IMR-90 (cell line): ENCODE data around the gene STXBP4. TPM values are rescaled to one million over a fixed set of nuclear protein-coding genes. Genes with fewer than 3 reads are reported as not detected.

Experiments used
- ATAC-seq: fragments of 200-7000 bp; cut with Tn5 transposase; 2 replicates; pipeline ENCODE4 v1.9.1; 2020; ENCODE audit warnings: low read depth, mild to moderate bottlenecking, moderate library complexity
- BruUV-seq: library from RNA; stranded (reverse); fragments of 400-500 nt; replicated peaks from 2 replicates; lab custom pipeline; 2021; lab: Mats Ljungman, UMichigan
- CTCF ChIA-PET: fragments of 300-600 bp; formaldehyde crosslinking; extraction: SDS; loops from one replicate; lab custom pipeline; 2021; ENCODE audit warnings: antibody characterized with exemption; lab: Yijun Ruan, JAX
- POLR2A ChIA-PET: fragments of 300-600 bp; sonication (Branson Sonifier 250); formaldehyde crosslinking; loops from one replicate; lab custom pipeline; 2022; ENCODE audit warnings: antibody characterized with exemption; ENCODE audit not compliant: unreplicated experiment; lab: Charles Lee
- DNase-seq: peaks from one replicate; pipeline ENCODE4 v3.0.0; 2013
- H2AFZ ChIP-seq: replicated peaks from 2 replicates; pipeline ENCODE3; 2013; ENCODE audit warnings: low read length, mild to moderate bottlenecking; ENCODE audit not compliant: poor library complexity
- H2AK5ac ChIP-seq: 2 replicates; pipeline ENCODE4 v1.6.1; 2013; ENCODE audit warnings: low read depth, low read length, inconsistent platforms
- H2AK9ac ChIP-seq: replicated peaks from 2 replicates; pipeline ENCODE3; 2013; ENCODE audit warnings: mild to moderate bottlenecking, low read depth, low read length, moderate library complexity; ENCODE audit not compliant: poor library complexity
- H2BK120ac ChIP-seq: 2 replicates; pipeline ENCODE4 v1.6.1; 2013; ENCODE audit warnings: low read depth, low read length, inconsistent platforms
- H2BK15ac ChIP-seq: 3 replicates; pipeline ENCODE4 v1.6.1; 2013; ENCODE audit warnings: low read depth, low read length, inconsistent platforms
- H2BK20ac ChIP-seq: 2 replicates; pipeline ENCODE4 v1.6.1; 2013; ENCODE audit warnings: low read depth, mild to moderate bottlenecking, inconsistent platforms, low read length, moderate library complexity
- H2BK5ac ChIP-seq: 2 replicates; pipeline ENCODE4 v1.6.1; 2013; ENCODE audit warnings: mild to moderate bottlenecking, low read depth, low read length, inconsistent platforms; ENCODE audit not compliant: poor library complexity, severe bottlenecking
- H3K14ac ChIP-seq: replicated peaks from 2 replicates; pipeline ENCODE4 v1.6.1; 2013; ENCODE audit warnings: low read depth, low read length, inconsistent platforms
- H3K18ac ChIP-seq: 2 replicates; pipeline ENCODE4 v1.6.1; 2013; ENCODE audit warnings: low read depth, low read length, control low read depth
- H3K23ac ChIP-seq: 2 replicates; pipeline ENCODE4 v1.6.1; 2013; ENCODE audit warnings: low read depth, low read length, inconsistent platforms
- H3K27ac ChIP-seq: 2 replicates; pipeline ENCODE4 v1.5.1; 2013; ENCODE audit warnings: mild to moderate bottlenecking, control low read depth, low read length; ENCODE audit not compliant: insufficient read depth
- H3K27me3 ChIP-seq: 2 replicates; pipeline ENCODE4 v1.6.1; 2013; ENCODE audit warnings: low read length; ENCODE audit not compliant: control insufficient read depth, insufficient read depth
- H3K36me3 ChIP-seq: 2 replicates; pipeline ENCODE4 v1.6.1; 2013; ENCODE audit warnings: low read length, mixed read lengths; ENCODE audit not compliant: control insufficient read depth, insufficient read depth
- H3K4ac ChIP-seq: 2 replicates; pipeline ENCODE4 v1.6.1; 2013; ENCODE audit warnings: low read depth, low read length, inconsistent platforms
- H3K4me1 ChIP-seq: 2 replicates; pipeline ENCODE4 v1.6.1; 2013; ENCODE audit warnings: low read length, mixed read lengths; ENCODE audit not compliant: control insufficient read depth, insufficient read depth
- H3K4me2 ChIP-seq: 2 replicates; pipeline ENCODE4 v1.6.1; 2013; ENCODE audit warnings: low read depth, mild to moderate bottlenecking, control low read depth, low read length, moderate library complexity
- H3K4me3 ChIP-seq: 2 replicates; pipeline ENCODE4 v1.5.1; 2013; ENCODE audit warnings: low read depth, mild to moderate bottlenecking, control low read depth, low read length, moderate library complexity; ENCODE audit not compliant: insufficient read depth
- H3K56ac ChIP-seq: 2 replicates; pipeline ENCODE4 v1.6.1; 2013; ENCODE audit warnings: low read length, inconsistent platforms; ENCODE audit not compliant: insufficient read depth; ENCODE audit errors: extremely low read depth
- H3K79me1 ChIP-seq, 2 experiments: 2 replicates each; pipeline ENCODE4 v1.6.1; 2013; ENCODE audit warnings: low read length in 2 of 2, inconsistent platforms in 1 of 2, low read depth in 1 of 2
- H3K9ac ChIP-seq: 2 replicates; pipeline ENCODE4 v1.6.1; 2013; ENCODE audit warnings: low read depth, low read length, control low read depth
- H3K9me1 ChIP-seq: 2 replicates; pipeline ENCODE4 v1.6.1; 2013; ENCODE audit warnings: low read length, inconsistent platforms; ENCODE audit not compliant: insufficient read depth
- H3K9me3 ChIP-seq: 2 replicates; pipeline ENCODE4 v1.6.1; 2013; ENCODE audit warnings: low read length; ENCODE audit not compliant: control insufficient read depth, insufficient read depth
- H4K20me1 ChIP-seq: 2 replicates; pipeline ENCODE4 v1.6.1; 2013; ENCODE audit warnings: low read length, inconsistent platforms; ENCODE audit not compliant: insufficient read depth
- H4K5ac ChIP-seq: 2 replicates; pipeline ENCODE4 v1.6.1; 2013; ENCODE audit warnings: mild to moderate bottlenecking, low read depth, low read length, control low read depth
- H4K8ac ChIP-seq, 2 experiments: 2 replicates each; pipeline ENCODE4 v1.6.1; 2013; ENCODE audit warnings: low read depth in 2 of 2, low read length in 2 of 2, control low read depth in 1 of 2, inconsistent platforms in 1 of 2
- H4K91ac ChIP-seq: 2 replicates; pipeline ENCODE4 v1.6.1; 2013; ENCODE audit warnings: low read depth, low read length, inconsistent platforms; ENCODE audit not compliant: insufficient read depth
- BHLHE40 ChIP-seq: fragments of 150-350 bp; IDR thresholded peaks from 2 replicates; pipeline ENCODE4 v1.6.1; 2016; ENCODE audit warnings: mild to moderate bottlenecking, low read depth, low read length
- CEBPB ChIP-seq: IDR thresholded peaks from 2 replicates; pipeline ENCODE4 v1.6.1; 2012; ENCODE audit warnings: low read depth, low read length, improper control_type of control experiment
- CHD1 ChIP-seq: IDR thresholded peaks from 2 replicates; pipeline ENCODE4 v1.6.1; 2012; ENCODE audit warnings: low read depth, low read length, improper control_type of control experiment
- ELK1 ChIP-seq: fragments of 150-350 bp; IDR thresholded peaks from 2 replicates; pipeline ENCODE4 v1.6.1; 2016; ENCODE audit warnings: low read depth, mild to moderate bottlenecking, low read length, moderate library complexity, borderline replicate concordance
- MAZ ChIP-seq: IDR thresholded peaks from 2 replicates; pipeline ENCODE4 v1.6.1; 2012; ENCODE audit warnings: low read depth, mild to moderate bottlenecking, low read length, improper control_type of control experiment, moderate library complexity, borderline replicate concordance
- NFE2L2 ChIP-seq: fragments of 150-350 bp; IDR thresholded peaks from 2 replicates; pipeline ENCODE4 v1.6.1; 2016; ENCODE audit warnings: low read depth, mild to moderate bottlenecking, low read length
- WGBS, 2 experiments: methylation state at CpG; one replicate each; pipeline versions ENCODE4 v1.1.5 to v1.1.7; 2013; ENCODE audit warnings: missing lambda C conversion rate in 2 of 2; ENCODE audit not compliant: insufficient read length in 1 of 2; ENCODE audit errors: extremely low coverage in 2 of 2; 5-methylcytosine and 5-hydroxymethylcytosine counted together
- dilution Hi-C: fragments of 300-500 bp; cut with HindIII; formaldehyde crosslinking; loops from one replicate; pipeline ENCODE4 v1.14.3; 2018; ENCODE audit warnings: low sequenced_read_pairs; ENCODE audit not compliant: unreplicated experiment
- in situ Hi-C: fragments of 300-500 bp; cut with MboI; formaldehyde crosslinking; loops from 3 replicates; pipeline ENCODE4 v1.14.3; 2019; ENCODE audit warnings: low sequenced_read_pairs, inconsistent platforms, mixed read lengths
- intact Hi-C: fragments of 100-400 bp; cut with micrococcal nuclease; formaldehyde crosslinking; loops from 2 replicates; pipeline ENCODE4 v1.10.0; 2022
- polyA plus RNA-seq, 3 experiments: library from polyadenylated mRNA; depleted of rRNA; stranded (reverse); fragments of >200 nt; gene quantifications; 2 replicates each; pipeline ENCODE4 v1.2.3, GENCODE V29; 2012; ENCODE audit warnings: low replicate concordance in 1 of 3
- total RNA-seq: library from RNA; depleted of rRNA; stranded (reverse); fragments of >200 nt; gene quantifications from 2 replicates; pipeline ENCODE4 v1.2.3, GENCODE V29; 2012

STXBP4 gene
- total and polyA plus RNA-seq, 2 of the 4 experiments (the other 2 are of a cell fraction), result 4.1 to 20.4 TPM

- Histone ChIP-seq H3K4me1 (peaks cover 8% of the 10 kb centered on the region), H2BK120ac (no peak overlapping the region), H2BK20ac (no peak overlapping the region), H2BK5ac (no peak overlapping the region), H3K9me1 (peaks cover 5% of the 10 kb centered on the region; the same call in 1 of the 2 replicates), H2AFZ (no peak overlapping the region), H3K4ac (no peak overlapping the region), H2AK5ac (no peak overlapping the region), H3K4me2 (no peak overlapping the region), H3K14ac (no peak overlapping the region), H4K8ac (no peak overlapping the region), H3K79me1 (no peaks in the 10 kb centered on the region; a peak in 1 of 4 replicates), H2BK15ac (no peak overlapping the region), H3K27me3 (peaks cover 4% of the 10 kb centered on the region; the same call in 1 of the 2 replicates), H3K23ac (no peak overlapping the region), H3K9me3 (no peaks in the 10 kb centered on the region), H3K4me3 (no peak overlapping the region), H3K36me3 (peaks cover 12% of the 10 kb centered on the region), H3K27ac (no peak overlapping the region), H4K5ac (no peak overlapping the region), H3K9ac (no peak overlapping the region), H4K91ac (no peak overlapping the region), H2AK9ac (no peak overlapping the region), H4K20me1 (peaks cover 4% of the 10 kb centered on the region; the same call in 1 of the 2 replicates), H3K56ac (no peak overlapping the region), H3K18ac (no peak overlapping the region)
- intact Hi-C loops (no loop called here), dilution Hi-C loops (no loop called here), in situ Hi-C loops (no loop called here)
- ChIA-PET CTCF (no interaction called here), POLR2A (no interaction called here)
- DNase-seq, result no peak
- ATAC-seq, result no peak
- no CpG with 5 or more reads among the region's 2 CpGs for WGBS, 2 experiments
- BruUV-seq, result no TSS peak
- TF ChIP-seq BHLHE40 (no peak), MAZ (no peak), ELK1 (no peak), NFE2L2 (no peak), CHD1 (no peak), CEBPB (no peak)
Measured at GRCh38 chr17:54950116-54950515, 18.4 kb upstream of the STXBP4 start.
